Natural killer cell treated with Interleukin-12 subunit alpha and Interleukin-12 subunit beta and Interleukin-15 and Interleukin-18, amount 100 ng/mL, for 72 hours (primary cell): ENCODE data around the gene PSME4. TPM values are rescaled to one million over a fixed set of nuclear protein-coding genes. Genes with fewer than 3 reads are reported as not detected.
"Not testable (repeated sequence)": the region's sequence is repeated elsewhere in the genome, so short reads cannot be mapped to it uniquely, and the experiment has no call there.

Experiments used
- ATAC-seq, 2 donors: fragments of 150-1000 bp; cut with Tn5 transposase in 1 of 2; sonication (Bioruptor Pico), chemical (Tn5 transposase) in 1 of 2; 2 replicates each; pipeline ENCODE4 v1.10.0; 2021
- DNase-seq: peaks from one replicate; pipeline ENCODE4 v3.0.0; 2022; ENCODE audit warnings: low spot score
- H3K27ac Mint-ChIP-seq, 2 donors: 1 replicate in 1 of 2; 2 replicates in 1 of 2; pipeline ENCODE4 v1.8.0; 2022; ENCODE audit warnings: mixed read lengths in 2 of 2, mild to moderate bottlenecking in 1 of 2, moderate library complexity in 1 of 2
- H3K27me3 Mint-ChIP-seq, 2 donors: 1 replicate in 1 of 2; 2 replicates in 1 of 2; pipeline ENCODE4 v1.8.0; 2022; ENCODE audit warnings: mixed read lengths in 2 of 2
- H3K36me3 Mint-ChIP-seq: one replicate; pipeline ENCODE4 v1.8.0; 2022; ENCODE audit warnings: mixed read lengths
- H3K4me1 Mint-ChIP-seq, 2 donors: 1 replicate in 1 of 2; 2 replicates in 1 of 2; pipeline ENCODE4 v1.8.0; 2022; ENCODE audit warnings: low read depth in 2 of 2, mixed read lengths in 2 of 2, mild to moderate bottlenecking in 1 of 2
- H3K4me3 Mint-ChIP-seq: one replicate; pipeline ENCODE4 v1.8.0; 2022; ENCODE audit warnings: mixed read lengths
- H3K9me3 Mint-ChIP-seq: 2 replicates; pipeline ENCODE4 v1.8.0; 2022; ENCODE audit warnings: mixed read lengths
- total RNA-seq, 2 donors: library from RNA; stranded (reverse); gene quantifications; one replicate each; pipeline ENCODE4 v1.2.3, GENCODE V29; 2022

Gene PSME4
- total RNA-seq, 2 donors from 2014 or later = 64.9 to 85.0 TPM

DNA sequence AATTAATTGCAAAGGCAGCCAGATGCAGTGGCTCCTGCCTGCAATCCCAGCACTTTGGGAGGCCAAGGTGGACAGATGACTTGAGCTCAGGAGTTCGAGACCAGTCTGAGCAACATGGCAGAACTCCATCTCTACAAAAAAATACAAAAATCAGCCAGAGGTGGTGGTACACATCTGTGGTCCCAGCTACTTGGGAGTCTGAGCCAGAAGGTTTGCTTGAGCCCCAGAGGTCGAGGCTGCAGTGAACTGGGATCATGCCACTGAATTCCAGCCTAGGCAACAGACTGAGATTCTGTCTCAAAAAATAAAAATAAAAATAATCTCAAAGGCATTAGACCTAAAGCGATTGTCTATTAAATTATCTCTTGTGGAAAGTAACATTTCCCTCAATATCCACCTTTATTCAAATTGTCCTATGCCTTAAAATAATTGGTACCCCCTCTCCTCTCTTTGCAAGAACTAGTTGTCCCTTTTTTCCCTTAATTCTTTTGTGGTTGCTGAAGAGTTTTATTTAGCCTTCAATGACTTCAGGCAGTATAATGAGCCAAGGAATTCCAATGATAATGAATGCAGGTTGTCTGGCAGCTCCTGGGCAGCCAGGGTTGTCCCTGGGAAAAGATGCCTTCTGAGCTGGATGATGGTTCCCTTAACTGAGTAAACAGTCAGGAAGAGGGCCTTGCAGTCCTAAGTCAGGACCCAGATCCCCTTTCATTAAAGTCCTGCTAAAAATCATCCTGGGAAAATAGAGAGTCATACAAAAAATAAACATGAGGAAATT, 143.2 kb downstream of the PSME4 start:
- Mint-ChIP-seq H3K4me1 (no peaks in the 10 kb centered on the region), H3K9me3 (no peaks in the 10 kb centered on the region), H3K4me3 (no peak overlapping the region), H3K36me3 (no peaks in the 10 kb centered on the region), H3K27ac (no peak overlapping the region), H3K27me3 (no peaks in the 10 kb centered on the region)
- ATAC-seq = no peak
- DNase-seq = no peak

GRCh38 chr2:53826587-53827397, 144.0 kb downstream of the PSME4 start:
- ATAC-seq = no peak
- no peaks in the 10 kb centered on the region for H3K27me3 Mint-ChIP-seq
- no peaks in the 10 kb centered on the region for H3K36me3 Mint-ChIP-seq
- no peaks in the 10 kb centered on the region for H3K9me3 Mint-ChIP-seq
- no peak overlapping the region for H3K27ac Mint-ChIP-seq
- DNase-seq = no peak
- no peaks in the 10 kb centered on the region for H3K4me1 Mint-ChIP-seq
- no peak overlapping the region for H3K4me3 Mint-ChIP-seq

DNA sequence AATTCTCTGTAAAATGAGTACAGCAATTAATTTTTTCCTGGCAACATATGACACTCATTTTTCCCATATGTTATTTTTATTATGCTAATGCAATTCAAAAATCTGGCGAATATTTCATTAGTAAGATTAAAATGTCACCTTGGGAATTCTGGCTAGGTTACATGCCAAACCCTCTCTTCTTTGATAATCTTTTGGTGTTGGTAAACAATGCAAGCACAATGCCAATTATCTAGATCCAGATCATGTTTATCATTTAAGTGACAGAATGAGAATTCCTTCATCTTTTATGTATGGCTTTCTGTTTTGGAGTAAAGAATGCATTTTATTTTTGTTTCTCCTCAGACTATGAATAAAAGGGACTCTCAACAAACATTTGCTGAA, 144.8 kb downstream of the PSME4 start:
- no peaks in the 10 kb centered on the region for H3K36me3 Mint-ChIP-seq
- H3K9me3 Mint-ChIP-seq = no peaks in the 10 kb centered on the region
- H3K27me3 Mint-ChIP-seq = no peaks in the 10 kb centered on the region
- H3K4me3 Mint-ChIP-seq = no peak overlapping the region
- no peak overlapping the region for H3K27ac Mint-ChIP-seq
- DNase-seq = no peak
- ATAC-seq = no peak
- no peaks in the 10 kb centered on the region for H3K4me1 Mint-ChIP-seq

DNA sequence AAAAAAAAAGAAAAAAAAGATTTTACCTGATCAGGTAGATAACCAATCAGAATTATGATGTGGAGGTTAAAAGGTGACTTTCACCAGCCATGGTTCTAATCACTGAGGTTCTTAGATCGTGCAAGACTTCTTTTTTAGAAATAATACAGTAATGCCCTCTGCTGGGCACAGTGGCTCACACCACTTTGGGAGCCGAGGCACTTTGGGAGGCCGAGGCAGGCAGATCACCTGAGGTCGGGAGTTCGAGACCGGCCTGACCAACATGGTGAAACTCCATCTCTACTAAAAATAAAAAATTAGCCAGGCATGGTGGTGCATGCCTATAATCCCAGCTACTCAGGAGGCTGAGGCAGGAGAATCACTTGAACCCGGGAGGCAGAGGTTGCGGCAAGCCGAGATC, 147.2 kb downstream of the PSME4 start:
- H3K27me3 Mint-ChIP-seq, H3K36me3 Mint-ChIP-seq: not testable (repeated sequence)

DNA sequence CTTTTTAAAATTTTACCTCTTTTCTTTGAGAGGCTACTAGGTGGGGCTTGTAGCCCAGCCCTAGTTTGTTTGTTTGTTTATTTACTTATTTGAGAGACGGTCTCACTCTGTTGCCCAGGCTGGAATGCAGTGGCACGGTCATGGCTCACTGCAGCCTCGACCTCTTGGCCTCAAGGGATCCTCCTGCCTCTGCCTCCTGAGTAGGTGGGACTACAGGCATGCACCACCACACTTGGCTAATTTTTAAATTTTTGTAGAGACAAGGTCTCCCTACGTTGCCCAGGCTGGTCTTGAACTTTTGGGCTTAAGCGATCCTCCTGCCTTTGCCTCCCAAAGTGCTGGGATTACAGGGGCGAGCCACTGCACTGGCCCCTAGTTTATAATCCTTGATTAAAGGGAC, 149.0 kb downstream of the PSME4 start:
- Mint-ChIP-seq H3K36me3 (peaks cover 6% of the 10 kb centered on the region), H3K27me3 (no peaks in the 10 kb centered on the region), H3K9me3 (no peaks in the 10 kb centered on the region), H3K4me3 (no peak overlapping the region), H3K27ac (no peak overlapping the region), H3K4me1 (no peaks in the 10 kb centered on the region)
- DNase-seq (no peak), ATAC-seq (no peak)

More for the DNA sequence above, 147.2 kb downstream of the PSME4 start:
- H3K27ac Mint-ChIP-seq, H3K4me1 Mint-ChIP-seq, DNase-seq, ATAC-seq, H3K4me3 Mint-ChIP-seq, H3K9me3 Mint-ChIP-seq: not testable (repeated sequence)

- no peaks in the 10 kb centered on the region for H3K4me1 Mint-ChIP-seq
- no peaks in the 10 kb centered on the region for H3K27me3 Mint-ChIP-seq
- DNase-seq = no peak
- no peak overlapping the region for H3K4me3 Mint-ChIP-seq
- peaks cover 6% of the 10 kb centered on the region for H3K36me3 Mint-ChIP-seq
- no peaks in the 10 kb centered on the region for H3K9me3 Mint-ChIP-seq
- H3K27ac Mint-ChIP-seq = no peak overlapping the region
- ATAC-seq = no peak
Observed at GRCh38 chr2:53820711-53821110, 150.1 kb downstream of the PSME4 start.

DNA sequence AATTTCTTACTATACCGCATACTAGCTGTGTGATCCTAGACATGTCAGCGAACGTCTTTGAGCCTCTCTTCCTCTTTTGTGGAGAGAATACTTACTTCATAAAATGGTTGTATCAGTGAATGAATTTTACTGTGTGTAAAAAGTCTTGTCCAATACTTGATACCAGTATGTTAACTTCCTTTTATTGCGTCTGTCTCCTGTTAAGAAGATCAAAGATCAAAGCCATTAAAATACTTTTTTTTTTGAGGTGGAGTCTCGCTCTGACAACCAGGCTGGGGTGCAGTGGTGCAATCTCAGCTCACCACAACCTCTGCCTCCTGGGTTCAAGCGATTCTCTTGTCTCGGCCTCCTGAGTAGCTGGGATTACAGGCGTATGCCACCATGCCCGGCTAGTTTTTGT, 150.7 kb downstream of the PSME4 start:
- Mint-ChIP-seq H3K4me1 (no peaks in the 10 kb centered on the region), H3K4me3 (no peak overlapping the region), H3K9me3 (no peaks in the 10 kb centered on the region), H3K36me3 (peaks cover 6% of the 10 kb centered on the region), H3K27me3 (no peaks in the 10 kb centered on the region), H3K27ac (no peak overlapping the region)
- DNase-seq (no peak), ATAC-seq (no peak)

GRCh38 chr2:53819634-53820033, 151.2 kb downstream of the PSME4 start:
- H3K4me1 Mint-ChIP-seq = no peaks in the 10 kb centered on the region
- DNase-seq (no peak), ATAC-seq (no peak)
- no peaks in the 10 kb centered on the region for H3K27me3 Mint-ChIP-seq
- H3K27ac Mint-ChIP-seq = no peak overlapping the region
- H3K9me3 Mint-ChIP-seq = no peaks in the 10 kb centered on the region
- no peak overlapping the region for H3K4me3 Mint-ChIP-seq
- H3K36me3 Mint-ChIP-seq = peaks cover 6% of the 10 kb centered on the region

DNA sequence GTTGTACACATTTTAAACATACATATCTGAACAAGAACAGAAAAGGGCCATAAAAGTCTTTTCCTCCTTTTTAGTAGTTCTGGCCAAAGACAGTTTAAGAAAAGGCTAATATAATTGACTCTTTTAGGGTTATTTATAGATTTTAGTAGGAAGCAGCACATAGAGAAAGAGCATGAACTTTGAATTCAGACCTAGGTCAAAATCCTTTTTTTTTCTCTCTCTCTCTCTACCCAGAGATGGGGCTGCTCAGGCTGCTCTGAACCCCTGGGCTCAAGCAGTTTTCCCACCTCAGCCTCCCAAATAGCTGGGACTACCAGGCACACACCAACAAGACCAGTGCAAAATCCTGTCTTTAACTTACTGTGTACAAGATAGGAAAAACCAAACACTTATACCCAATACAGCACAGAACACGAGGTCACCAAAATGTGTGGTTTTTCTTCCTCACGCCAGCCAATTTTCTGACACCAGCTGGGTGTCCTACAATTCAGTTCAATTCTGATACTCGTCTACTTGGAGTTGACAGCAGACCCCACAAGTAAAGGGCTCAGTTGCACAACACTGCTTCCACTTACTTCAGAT, 151.8 kb downstream of the PSME4 start:
- H3K27me3 Mint-ChIP-seq = no peaks in the 10 kb centered on the region
- H3K4me1 Mint-ChIP-seq = no peaks in the 10 kb centered on the region
- H3K36me3 Mint-ChIP-seq = peaks cover 6% of the 10 kb centered on the region
- H3K27ac Mint-ChIP-seq = no peak overlapping the region
- H3K4me3 Mint-ChIP-seq = no peak overlapping the region
- no peaks in the 10 kb centered on the region for H3K9me3 Mint-ChIP-seq
- ATAC-seq (no peak), DNase-seq (no peak)

Other genes starting within 250 kb of the PSME4 start
- gene CHAC2, start 203.2 kb downstream of the PSME4 start, total RNA-seq = 10 to 100 TPM; 10.6 to 19.3 TPM
- gene ASB3, start 184.0 kb downstream of the PSME4 start, total RNA-seq = 10 to 100 TPM; 18.9 to 29.1 TPM
- gene ERLEC1, start 183.9 kb downstream of the PSME4 start, total RNA-seq = 10 to 100 TPM; 24.8 to 45.9 TPM
- gene GPR75, start 111.0 kb downstream of the PSME4 start, total RNA-seq = 10 to 100 TPM in 1 of 2 donors, 1 to 10 TPM in 1; 3.9 to 13.2 TPM
- gene ACYP2, start 144.6 kb upstream of the PSME4 start, total RNA-seq = 1 to 10 TPM; 4.9 to 7.5 TPM